AG04450 (cell line): Measurements from ENCODE around the gene TSEN34. TPM values are rescaled to one million over a fixed set of nuclear protein-coding genes. Genes with fewer than 3 reads are reported as not detected.

Source experiments
- CTCF ChIA-PET: fragments of 300-600, 350-600 bp; formaldehyde crosslinking; extraction: SDS; loops from one replicate; lab custom pipeline; 2022; ENCODE audit warnings: antibody characterized with exemption, inconsistent platforms; lab: Charles Lee
- POLR2A ChIA-PET: fragments of 350-600 bp; formaldehyde crosslinking; extraction: SDS; loops from one replicate; lab custom pipeline; 2021; ENCODE audit warnings: antibody characterized with exemption, inconsistent platforms; lab: Yijun Ruan, JAX
- DNase-seq: peaks from one replicate; pipeline ENCODE4 v3.0.0-alpha.2; 2011; ENCODE audit warnings: low read depth, low spot score
- H3K27ac ChIP-seq: one replicate; pipeline ENCODE4 v1.5.1; 2012; ENCODE audit warnings: low read depth, low read length, control low read depth
- H3K27me3 ChIP-seq: one replicate; pipeline ENCODE4 v1.6.0; 2012; ENCODE audit warnings: low read length; ENCODE audit not compliant: control insufficient read depth, insufficient read depth
- H3K4me3 ChIP-seq: 2 replicates; pipeline ENCODE4 v1.5.1; 2011; ENCODE audit warnings: mild to moderate bottlenecking, low read depth, low read length, control low read depth
- H3K9me3 ChIP-seq: 2 replicates; pipeline ENCODE4 v1.5.1; 2012; ENCODE audit warnings: low read length; ENCODE audit not compliant: control insufficient read depth, insufficient read depth
- CTCF ChIP-seq: IDR thresholded peaks from 2 replicates; pipeline ENCODE4 v1.5.1; 2011; ENCODE audit warnings: low read depth, low read length, control low read depth, inconsistent platforms
- polyA plus RNA-seq: library from polyadenylated mRNA; depleted of rRNA; stranded (reverse); fragments of >200 nt; gene quantifications from 2 replicates; pipeline ENCODE4 v1.2.3, GENCODE V29; 2011

The TSEN34 gene
- polyA plus RNA-seq, 1 experiment, result 32.4 TPM

- H3K4me3 ChIP-seq, result no peak within 1 kb of the TSS
- ChIA-PET CTCF (interaction anchor here (0.6 to 1.5 kb wide), 2 partner anchors 14 to 143 kb away, joined by 4 read pairs; partner anchors contain the start of gene LENG1), POLR2A (interaction anchor here (0.5 to 1.0 kb wide), 3 partner anchors 16 to 57 kb away, joined by 3 to 4 read pairs (median 4); partner anchors contain the start of gene MBOAT7)
- no peaks in the 10 kb centered on the region for H3K27me3 ChIP-seq
- no peak for DNase-seq
- H3K27ac ChIP-seq, result no peak within 1 kb of the TSS
- no peaks in the 10 kb centered on the region for H3K9me3 ChIP-seq
- no peak for TF ChIP-seq CTCF
These were observed 18.4 kb upstream of the TSEN34 start, which contains the start of gene TMC4 for GRCh38 chr19:54172471-54173358. TSS of gene TMC4 (minus strand) at chr19:54173160. CDS start at chr19:54173117, 43 bp downstream.

GRCh38 chr19:54173359-54173699 is 17.8 kb upstream of the TSEN34 start:
- TF ChIP-seq CTCF, result no peak
- no peak overlapping the region for H3K27ac ChIP-seq
- H3K9me3 ChIP-seq, result no peaks in the 10 kb centered on the region
- POLR2A ChIA-PET, result interaction anchor here (0.5 to 1.0 kb wide), 3 partner anchors 16 to 56 kb away, joined by 3 to 4 read pairs (median 4); partner anchors contain the start of gene MBOAT7
- DNase-seq, result no peak
- CTCF ChIA-PET, result interaction anchor here (0.6 to 1.5 kb wide), 2 partner anchors 14 to 143 kb away, joined by 4 read pairs; partner anchors contain the start of gene LENG1
- no peaks in the 10 kb centered on the region for H3K27me3 ChIP-seq
- no peak overlapping the region for H3K4me3 ChIP-seq

- ChIA-PET POLR2A (interaction anchor here (0.6 to 1.0 kb wide), 2 partner anchors 15 to 27 kb away, joined by 3 to 5 read pairs; partner anchors contain the start of gene MBOAT7), CTCF (interaction anchor here (1.5 kb wide), 1 partner anchor 15 kb away, joined by 4 read pairs; the partner anchor contains the start of gene LENG1)
- no peak overlapping the region for H3K4me3 ChIP-seq
- no peak for TF ChIP-seq CTCF
- no peak overlapping the region for H3K27ac ChIP-seq
- no peaks in the 10 kb centered on the region for H3K27me3 ChIP-seq
- H3K9me3 ChIP-seq, result no peaks in the 10 kb centered on the region
- no peak for DNase-seq
These were observed 16.9 kb upstream of the TSEN34 start for GRCh38 chr19:54173951-54174834.

- ChIA-PET CTCF (interaction anchor here (1.3 kb wide), 1 partner anchor 11 kb away, joined by 4 read pairs; the partner anchor contains the start of gene MBOAT7), POLR2A (no interaction called here)
- Histone ChIP-seq H3K27me3 (no peaks in the 10 kb centered on the region), H3K9me3 (no peaks in the 10 kb centered on the region), H3K27ac (no peak overlapping the region), H3K4me3 (no peak overlapping the region)
- DNase-seq, result no peak
- no peak for TF ChIP-seq CTCF
These were observed 12.4 kb upstream of the TSEN34 start for GRCh38 chr19:54178581-54179261.
